Measurements from ENCODE around the gene ADGRG2.

GRCh38 chrX:18964901-18965300 lies 157.4 kb downstream of the ADGRG2 start:
- TF ChIP-seq GATA2 (IDR thresholded peaks at IDR 0.05; ENCODE audit: low read depth, low read length) (no peak), GATA3 (IDR thresholded peaks at IDR 0.05; ENCODE audit: low read depth, low read length) (no peak)
